ENCODE measurements around the gene MRPL46. TPM values are rescaled to one million over a fixed set of nuclear protein-coding genes. Genes with fewer than 3 reads are reported as not detected.

Gene MRPL46
- total RNA-seq, 2 experiments from 2014 or later, result 31.0 to 35.6 TPM

- Mint-ChIP-seq H3K4me1 (no peaks in the 10 kb centered on the region), H3K27ac (no peak overlapping the region), H3K36me3 (ENCODE audit: low read depth) (peaks cover 5% of the 10 kb centered on the region), H3K27me3 (no peaks in the 10 kb centered on the region), H3K4me3 (no peak overlapping the region), H3K9me3 (ENCODE audit: low read depth) (no peaks in the 10 kb centered on the region)
- ChIA-PET CTCF (no interaction called here), POLR2A (interaction anchor here (0.7 kb wide), 1 partner anchor 38 kb away, joined by 4 read pairs; no protein-coding TSS in a partner anchor)
- intact Hi-C loops (cut with DNase I, micrococcal nuclease), result no loop called here
- ATAC-seq (no peak), DNase-seq (no peak)
Observed at GRCh38 chr15:88493844-88494243, 26.7 kb upstream of the MRPL46 start.

GRCh38 chr15:88491158-88491557 lies 24.0 kb upstream of the MRPL46 start:
- H3K4me3 Mint-ChIP-seq, result no peak overlapping the region
- intact Hi-C loops (cut with DNase I, micrococcal nuclease), result no loop called here
- CTCF ChIA-PET, result no interaction called here
- H3K27ac Mint-ChIP-seq, result no peak overlapping the region
- no peaks in the 10 kb centered on the region for H3K4me1 Mint-ChIP-seq
- ATAC-seq (no peak), DNase-seq (no peak)
- no peaks in the 10 kb centered on the region for H3K9me3 Mint-ChIP-seq (ENCODE audit: low read depth)
- H3K27me3 Mint-ChIP-seq, result no peaks in the 10 kb centered on the region
- POLR2A ChIA-PET, result no interaction called here
- H3K36me3 Mint-ChIP-seq (ENCODE audit: low read depth), result peaks cover 3% of the 10 kb centered on the region

DNA sequence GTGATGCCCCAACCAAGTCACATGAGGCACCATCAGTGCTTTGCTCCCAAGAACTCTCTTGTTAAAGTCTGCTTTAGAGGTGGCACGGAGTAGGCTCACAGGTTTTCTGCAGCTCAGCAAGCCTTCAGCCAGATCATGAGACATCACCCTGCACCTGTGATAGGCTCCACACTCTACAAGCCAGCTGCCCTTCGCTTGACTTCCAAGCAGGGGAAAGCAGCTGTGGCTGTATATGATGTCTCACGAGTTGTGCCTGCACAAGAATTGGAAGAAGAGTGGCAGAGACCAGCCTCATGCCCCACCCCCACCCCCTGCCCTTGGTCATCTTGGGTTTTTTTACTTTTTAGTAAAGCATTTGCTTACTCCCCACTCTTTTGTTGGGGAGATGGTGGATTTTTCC lies 22.8 kb upstream of the MRPL46 start:
- ChIA-PET POLR2A (no interaction called here), CTCF (no interaction called here)
- Mint-ChIP-seq H3K9me3 (ENCODE audit: low read depth) (no peaks in the 10 kb centered on the region), H3K27ac (no peak overlapping the region), H3K36me3 (ENCODE audit: low read depth) (peaks cover 3% of the 10 kb centered on the region), H3K27me3 (no peaks in the 10 kb centered on the region), H3K4me1 (no peaks in the 10 kb centered on the region), H3K4me3 (no peak overlapping the region)
- intact Hi-C loops (cut with DNase I, micrococcal nuclease), result no loop called here
- no peak for ATAC-seq
- no peak for DNase-seq

DNA sequence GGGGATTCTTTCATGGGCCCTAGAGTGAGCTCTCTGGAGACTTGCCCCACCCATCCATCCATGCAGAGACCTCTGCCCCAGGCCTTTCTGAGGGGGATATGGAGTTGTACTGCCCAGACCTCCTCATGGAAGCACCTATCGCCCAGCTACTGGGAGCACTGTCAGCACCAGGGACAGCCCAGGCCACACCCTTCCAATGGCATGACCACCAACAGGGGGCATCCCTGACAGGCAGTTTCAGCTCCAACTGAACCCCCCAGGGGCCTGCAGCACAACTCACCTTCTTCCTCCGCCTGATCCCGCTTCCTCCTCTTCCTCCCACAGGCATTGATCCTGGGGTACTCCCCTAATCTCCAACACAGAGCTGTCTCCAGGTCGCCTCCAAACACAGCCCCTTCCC lies 22.1 kb upstream of the MRPL46 start:
- CTCF ChIA-PET, result interaction anchor here (0.6 kb wide), 1 partner anchor 397 kb away, joined by 3 read pairs; no protein-coding TSS in a partner anchor
- intact Hi-C loops (cut with DNase I, micrococcal nuclease), result no loop called here

DNA sequence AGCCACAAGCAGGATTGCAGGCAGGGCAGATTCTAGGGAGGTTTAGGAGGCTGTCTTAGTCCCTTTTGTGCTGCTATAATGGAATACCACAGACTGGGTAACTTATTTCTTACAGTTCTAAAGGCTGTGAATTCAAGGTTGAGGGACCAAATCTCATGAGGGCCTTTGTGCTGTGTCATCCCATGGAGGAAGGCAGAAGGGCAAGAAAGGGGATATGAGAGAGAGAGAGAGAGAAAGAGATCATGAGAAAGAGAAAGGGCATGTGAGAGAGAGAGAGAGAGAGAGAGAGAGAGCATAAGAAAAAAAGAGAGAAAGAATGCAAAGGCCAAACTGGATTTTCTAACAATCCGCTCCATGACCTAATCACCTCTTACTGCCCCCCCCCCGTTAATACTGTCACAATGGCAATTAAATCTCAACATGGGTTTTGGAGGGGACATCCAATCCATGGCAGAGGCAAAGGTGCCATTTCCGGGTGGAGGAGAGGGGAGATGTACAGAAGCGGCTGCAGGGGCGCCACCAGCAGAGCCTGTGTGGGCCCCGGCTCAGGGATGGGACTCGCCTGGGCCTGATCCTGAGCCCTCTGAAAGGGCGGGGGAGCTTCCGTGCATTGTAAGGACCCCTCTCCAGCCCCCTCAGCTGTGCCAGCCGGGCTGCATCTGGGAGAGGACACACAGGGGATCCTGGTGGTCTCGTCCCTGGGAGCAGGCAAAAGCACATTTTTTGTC lies 20.8 kb upstream of the MRPL46 start:
- Mint-ChIP-seq H3K4me3 (no peak overlapping the region), H3K27ac (no peak overlapping the region), H3K27me3 (no peaks in the 10 kb centered on the region), H3K4me1 (no peaks in the 10 kb centered on the region), H3K36me3 (ENCODE audit: low read depth) (peaks cover 3% of the 10 kb centered on the region), H3K9me3 (ENCODE audit: low read depth) (no peaks in the 10 kb centered on the region)
- POLR2A ChIA-PET, result no interaction called here
- CTCF ChIA-PET, result no interaction called here
- intact Hi-C loops (cut with DNase I, micrococcal nuclease), result no loop called here
- DNase-seq (no peak), ATAC-seq (no peak)

More for the DNA sequence above, 22.1 kb upstream of the MRPL46 start:
- Mint-ChIP-seq H3K4me3 (no peak overlapping the region), H3K27ac (no peak overlapping the region), H3K9me3 (ENCODE audit: low read depth) (no peaks in the 10 kb centered on the region), H3K36me3 (ENCODE audit: low read depth) (peaks cover 3% of the 10 kb centered on the region), H3K27me3 (no peaks in the 10 kb centered on the region), H3K4me1 (no peaks in the 10 kb centered on the region)
- ATAC-seq (no peak), DNase-seq (no peak)
- POLR2A ChIA-PET, result no interaction called here

DNA sequence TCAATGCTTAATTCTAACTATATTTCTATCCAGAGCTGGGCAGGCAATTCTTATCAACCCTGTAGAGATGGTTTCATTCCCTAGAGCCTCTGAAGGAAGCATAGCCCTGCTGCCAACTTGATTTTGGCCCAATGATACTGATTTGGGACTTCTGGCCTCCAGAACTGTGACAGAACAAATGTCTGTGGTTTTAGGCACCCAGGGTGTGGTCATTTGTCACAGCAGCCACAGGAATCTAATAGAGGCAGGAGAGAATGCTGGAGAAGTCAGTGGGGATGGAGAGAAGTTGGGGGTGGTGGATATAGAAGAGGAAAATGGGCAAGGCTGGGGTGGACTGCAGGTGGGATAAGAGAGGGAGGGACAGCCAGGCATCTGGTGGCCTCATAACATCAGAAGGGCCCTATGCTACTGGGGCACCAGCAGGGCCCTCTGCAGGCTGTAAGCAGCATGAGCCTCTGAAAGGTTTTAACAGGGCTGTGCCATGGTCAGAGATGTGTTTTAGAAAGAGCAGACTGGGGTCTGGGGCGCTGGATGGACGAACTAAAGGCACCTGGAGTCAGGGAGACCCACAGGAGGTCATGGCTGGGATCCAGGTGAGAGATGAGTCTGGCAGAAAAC lies 20.1 kb upstream of the MRPL46 start:
- Mint-ChIP-seq H3K27me3 (no peaks in the 10 kb centered on the region), H3K36me3 (ENCODE audit: low read depth) (peaks cover 3% of the 10 kb centered on the region), H3K27ac (no peak overlapping the region), H3K9me3 (ENCODE audit: low read depth) (no peaks in the 10 kb centered on the region), H3K4me3 (no peak overlapping the region), H3K4me1 (no peaks in the 10 kb centered on the region)
- intact Hi-C loops (cut with DNase I, micrococcal nuclease), result no loop called here
- DNase-seq (no peak), ATAC-seq (no peak)
- ChIA-PET CTCF (no interaction called here), POLR2A (interaction anchor here (0.6 kb wide), 1 partner anchor 238 kb away, joined by 3 read pairs; no protein-coding TSS in a partner anchor)

DNA sequence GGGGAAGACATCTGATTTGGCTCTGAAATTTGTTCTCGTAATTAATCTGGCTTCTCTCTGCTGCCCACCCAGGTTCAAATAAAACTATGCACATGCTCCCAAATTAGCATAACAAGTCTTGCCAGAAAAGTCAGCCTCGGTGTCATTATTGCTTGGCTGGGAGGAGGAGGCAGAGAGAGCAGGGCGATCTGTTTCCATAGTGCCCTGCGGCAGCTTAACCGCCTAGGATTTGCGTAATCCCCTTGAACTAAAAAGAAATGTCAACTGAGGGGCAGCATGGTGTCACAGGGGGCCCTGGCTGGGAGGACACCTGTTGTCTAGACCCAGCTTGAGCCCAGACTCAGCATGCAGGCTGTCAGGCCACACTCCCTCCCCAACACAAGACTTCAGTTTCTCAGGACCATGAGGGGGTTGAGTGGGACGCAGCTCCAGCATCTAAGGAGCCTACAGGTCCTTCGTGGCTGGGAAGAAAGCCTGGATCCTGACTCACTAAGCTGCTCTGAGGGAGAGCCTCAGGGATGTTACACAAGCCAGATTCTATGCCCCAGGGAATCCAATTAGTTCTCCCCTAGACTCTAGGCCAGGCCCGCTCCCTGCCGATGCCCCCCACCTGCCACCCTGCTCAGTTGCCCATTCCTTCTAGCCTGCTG lies 17.6 kb upstream of the MRPL46 start:
- H3K4me1 Mint-ChIP-seq, result no peaks in the 10 kb centered on the region
- ATAC-seq (no peak), DNase-seq (no peak)
- intact Hi-C loops (cut with DNase I, micrococcal nuclease), result no loop called here
- H3K36me3 Mint-ChIP-seq (ENCODE audit: low read depth), result no peaks in the 10 kb centered on the region
- no peak overlapping the region for H3K4me3 Mint-ChIP-seq
- no peaks in the 10 kb centered on the region for H3K27me3 Mint-ChIP-seq
- no peaks in the 10 kb centered on the region for H3K9me3 Mint-ChIP-seq (ENCODE audit: low read depth)
- ChIA-PET CTCF (no interaction called here), POLR2A (no interaction called here)
- H3K27ac Mint-ChIP-seq, result no peak overlapping the region

- peaks cover 7% of the 10 kb centered on the region for H3K36me3 Mint-ChIP-seq (ENCODE audit: low read depth)
- DNase-seq (no peak), ATAC-seq (no peak)
- intact Hi-C loops (cut with DNase I, micrococcal nuclease), result no loop called here
- ChIA-PET POLR2A (no interaction called here), CTCF (no interaction called here)
- no peaks in the 10 kb centered on the region for H3K4me1 Mint-ChIP-seq
- no peak overlapping the region for H3K27ac Mint-ChIP-seq
- no peaks in the 10 kb centered on the region for H3K9me3 Mint-ChIP-seq (ENCODE audit: low read depth)
- H3K27me3 Mint-ChIP-seq, result no peaks in the 10 kb centered on the region
- no peak overlapping the region for H3K4me3 Mint-ChIP-seq
Observed at GRCh38 chr15:88482263-88482662, 15.1 kb upstream of the MRPL46 start.

GRCh38 chr15:88480981-88481380 lies 13.8 kb upstream of the MRPL46 start:
- no peaks in the 10 kb centered on the region for H3K27me3 Mint-ChIP-seq
- POLR2A ChIA-PET, result no interaction called here

GRCh38 chr15:88479169-88479568 lies 12.0 kb upstream of the MRPL46 start:
- ATAC-seq, result no peak
- no peak overlapping the region for H3K4me3 Mint-ChIP-seq
- no peaks in the 10 kb centered on the region for H3K27me3 Mint-ChIP-seq
- ChIA-PET POLR2A (no interaction called here), CTCF (interaction anchor here (0.6 kb wide), 2 partner anchors 88 to 295 kb away, joined by 3 read pairs; no protein-coding TSS in a partner anchor)
- intact Hi-C loops (cut with DNase I, micrococcal nuclease), result loop anchor here in 1 of 2 experiments (5.0 to 10.0 kb wide), 2 partner anchors 353 to 416 kb away; partner anchors contain the start of gene HAPLN3
- peaks cover 21% of the 10 kb centered on the region for H3K36me3 Mint-ChIP-seq (ENCODE audit: low read depth)
- no peak for DNase-seq
- H3K27ac Mint-ChIP-seq, result no peak overlapping the region
- no peaks in the 10 kb centered on the region for H3K4me1 Mint-ChIP-seq
- no peaks in the 10 kb centered on the region for H3K9me3 Mint-ChIP-seq (ENCODE audit: low read depth)

More at GRCh38 chr15:88480981-88481380, 13.8 kb upstream of the MRPL46 start:
- ATAC-seq (no peak), DNase-seq (no peak)
- Mint-ChIP-seq H3K27ac (no peak overlapping the region), H3K36me3 (ENCODE audit: low read depth) (peaks cover 17% of the 10 kb centered on the region), H3K4me3 (no peak overlapping the region), H3K9me3 (ENCODE audit: low read depth) (no peaks in the 10 kb centered on the region), H3K4me1 (no peaks in the 10 kb centered on the region)
- intact Hi-C loops (cut with DNase I, micrococcal nuclease), result no loop called here
- CTCF ChIA-PET, result interaction anchor here (0.6 kb wide), 1 partner anchor 168 kb away, joined by 3 read pairs; no protein-coding TSS in a partner anchor

- H3K9me3 Mint-ChIP-seq (ENCODE audit: low read depth), result no peaks in the 10 kb centered on the region
- no peak overlapping the region for H3K4me3 Mint-ChIP-seq
- ATAC-seq (no peak), DNase-seq (no peak)
- no peak overlapping the region for H3K27ac Mint-ChIP-seq
- ChIA-PET CTCF (interaction anchor here (0.9 to 1.9 kb wide), 3 partner anchors 11 to 29 kb away, joined by 3 to 5 read pairs (median 4); partner anchors contain the start of genes MRPL46 and MRPS11), POLR2A (interaction anchor here (0.6 kb wide), 1 partner anchor 397 kb away, joined by 3 read pairs; no protein-coding TSS in a partner anchor)
- H3K36me3 Mint-ChIP-seq (ENCODE audit: low read depth), result peaks cover 21% of the 10 kb centered on the region
- intact Hi-C loops (cut with DNase I, micrococcal nuclease), result loop anchor here in 1 of 2 experiments (5.0 to 10.0 kb wide), 2 partner anchors 354 to 417 kb away; partner anchors contain the start of gene HAPLN3
- no peaks in the 10 kb centered on the region for H3K27me3 Mint-ChIP-seq
- no peaks in the 10 kb centered on the region for H3K4me1 Mint-ChIP-seq
Observed at GRCh38 chr15:88477904-88478303, 10.7 kb upstream of the MRPL46 start.
